Heart right ventricle (tissue), 16 donors: ENCODE measurements around the gene RASD2. TPM values are rescaled to one million over a fixed set of nuclear protein-coding genes. Genes with fewer than 3 reads are reported as not detected.

Experiments used
- ATAC-seq, 8 donors: fragments of 200-7000 bp; cut with Tn5 transposase; one replicate each; pipeline ENCODE4 v1.9.1; 2020; ENCODE audit warnings: mild to moderate bottlenecking in 8 of 8, moderate library complexity in 8 of 8, moderate number of reproducible peaks in 1 of 8
- DNase-seq, 2 donors: peaks; one replicate each; pipeline ENCODE4 v3.0.0-alpha.2; 2020
- H3K27ac ChIP-seq, 10 donors: fragments of 200-600 bp; sonication (generic) in 2 of 10; one replicate each; pipeline versions ENCODE4 v1.5.0 to v1.8.0; 2020 to 2022; ENCODE audit warnings: mild to moderate bottlenecking in 3 of 10
- H3K27me3 ChIP-seq, 7 donors: fragments of 200-600 bp; one replicate each; pipeline ENCODE4 v1.8.0; 2021 to 2022; ENCODE audit warnings: mild to moderate bottlenecking in 2 of 7
- H3K36me3 ChIP-seq, 9 donors: fragments of 200-600 bp; sonication (generic) in 1 of 9; one replicate each; pipeline versions ENCODE4 v1.5.0 to v1.8.0; 2020 to 2022; ENCODE audit warnings: mild to moderate bottlenecking in 2 of 9
- H3K4me1 ChIP-seq, 9 donors: fragments of 200-600 bp; sonication (generic) in 1 of 9; one replicate each; pipeline versions ENCODE4 v1.5.0 to v1.8.0; 2020 to 2022; ENCODE audit warnings: mild to moderate bottlenecking in 4 of 9
- H3K4me3 ChIP-seq, 10 donors: fragments of 200-600 bp; sonication (generic) in 2 of 10; one replicate each; pipeline versions ENCODE4 v1.5.0 to v1.8.0; 2020 to 2022; ENCODE audit warnings: mild to moderate bottlenecking in 7 of 10, moderate library complexity in 2 of 10
- H3K9me3 ChIP-seq, 11 donors: fragments of 200-600 bp in 10 of 11; sonication (generic) in 2 of 11; one replicate each; pipeline versions ENCODE4 v1.5.0 to v1.8.0; 2013 to 2022; ENCODE audit warnings: mild to moderate bottlenecking in 2 of 11, control low read depth in 1 of 11, moderate library complexity in 1 of 11
- WGBS, 2 donors: extraction: QIAGEN DNeasy Blood & Tissue Kit; methylation state at CpG; one replicate each; pipeline ENCODE4 v1.1.7; 2013; ENCODE audit warnings: inconsistent platforms in 1 of 2; 5-methylcytosine and 5-hydroxymethylcytosine counted together
- intact Hi-C, 10 donors: fragments of 100-400 bp; cut with DNase I; formaldehyde crosslinking; loops; one replicate each; pipeline versions ENCODE4 v1.11.1 to v1.14.2; 2022
- polyA plus RNA-seq, 2 donors: library from polyadenylated mRNA; stranded (reverse); fragments of 200-250 nt; gene quantifications; one replicate each; pipeline ENCODE4 v1.2.3, GENCODE V29; 2013
- total RNA-seq, 10 donors: library from RNA; stranded (reverse); fragmentation: NEBNext Ultra II Directional in 3 of 10; extraction: Animal tissue kit (Norgen Biotek cat#: 25700) in 3 of 10; gene quantifications; one replicate each; pipeline versions ENCODE4 v1.2.1 to v1.2.4, GENCODE V29; 2021 to 2023
- TF ChIP-seq, protein P1 (sequence below), 9 donors: fragments of 200-600 bp; sonication (generic) in 2 of 9; IDR thresholded peaks; one replicate each; pipeline versions ENCODE4 v1.5.0 to v1.8.0; 2021 to 2022; ENCODE audit warnings: antibody characterized with exemption in 9 of 9, mild to moderate bottlenecking in 5 of 9, moderate library complexity in 1 of 9
- donor health status: Arrhythmogenic right ventricular cardiomyopathy.
- donor health status: ischemic (EF 13 %, LVEDD 7.1; RV severe dilation, severe dysfunction).
- donor health status: healthy with polysubstance abuse.
- donor health status: DM: no; HTN: yes; CAD: no.
- donor health status: DM: no; HTN: no; CAD: no.
- donor health status: ischemic (EF 25% LVEDD 6.9; RV normal size, moderate dysfunction).
- donor health status: ischemic (EF 25% LVEDD 5.7; RV mildly dilated, moderate dysfunction).
- donor health status: healthy.
- donor health status: DM: yes; HTN: yes; CAD: no.
- donor health status: Ischemic cardiomyopathy.
- donor health status: ischemic (EF 35%, LVEDD 5.7; RV mildly dilated, moderate dysfunction).
- donor health status: nonischemic (EF 11% LVEDD 7.7; RV severe dilation, severe dysfunction).
- donor health status: DM: yes; HTN: yes; CAD: no.
- donor health status: PGD.
- donor health status: ischemic (EF 29% LVEDD 5.4; RV normal size, mild dysfunction).
- donor health status: nonischemic (EF 23%, LVEDD 6.1; RV moderate dilation, normal function).

Gene RASD2
- total and polyA plus RNA-seq, 12 donors, result 1.4 to 9.9 (median 3.6) TPM

DNA sequence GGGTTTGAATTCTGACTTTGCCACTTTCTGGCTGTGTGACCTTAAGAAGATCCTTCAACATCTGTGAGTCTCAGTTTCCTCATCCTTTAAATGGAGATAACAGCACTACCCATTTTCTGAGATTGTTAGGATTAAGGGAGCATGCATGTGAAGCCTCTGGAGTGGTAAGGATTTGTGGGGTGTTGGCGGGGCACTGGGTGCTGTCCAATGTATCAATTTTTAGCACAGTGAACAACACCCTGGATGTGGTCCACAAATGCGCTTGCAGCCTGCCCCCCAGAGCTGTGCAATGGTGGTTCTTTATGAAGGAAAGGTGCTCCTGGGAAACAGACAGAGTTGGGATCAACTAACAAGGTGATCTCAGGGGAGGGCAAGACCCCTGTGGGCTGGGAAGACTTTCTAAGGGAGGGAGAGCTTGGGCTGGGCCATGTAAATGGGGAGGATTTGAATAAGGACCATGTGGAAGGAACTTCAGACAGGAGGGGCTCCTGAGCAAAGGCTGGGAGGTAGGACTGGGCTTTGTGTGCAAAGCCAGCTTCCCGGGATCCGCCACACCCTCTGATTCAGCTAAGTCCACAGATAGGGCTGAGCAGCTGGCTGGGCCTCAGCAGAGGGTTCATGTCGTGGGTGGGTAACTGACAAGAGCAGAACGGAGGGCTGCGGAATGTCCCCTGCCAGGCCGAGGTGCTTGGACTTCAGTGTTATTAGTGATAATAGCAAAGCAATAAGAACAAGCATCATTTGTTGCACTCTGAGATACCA, 22.7 kb upstream of the RASD2 start:
- intact Hi-C loops, result no loop called here
- no peak for DNase-seq
- Histone ChIP-seq H3K9me3 (no peaks in the 10 kb centered on the region), H3K36me3 (no peaks in the 10 kb centered on the region), H3K27me3 (peaks cover 0 to 48% (median 30%) of the 10 kb centered on the region in 7 donors), H3K27ac (no peak overlapping the region), H3K4me3 (no peak overlapping the region), H3K4me1 (no peaks in the 10 kb centered on the region)
- no peak for ATAC-seq
- TF ChIP-seq, protein P1, sequence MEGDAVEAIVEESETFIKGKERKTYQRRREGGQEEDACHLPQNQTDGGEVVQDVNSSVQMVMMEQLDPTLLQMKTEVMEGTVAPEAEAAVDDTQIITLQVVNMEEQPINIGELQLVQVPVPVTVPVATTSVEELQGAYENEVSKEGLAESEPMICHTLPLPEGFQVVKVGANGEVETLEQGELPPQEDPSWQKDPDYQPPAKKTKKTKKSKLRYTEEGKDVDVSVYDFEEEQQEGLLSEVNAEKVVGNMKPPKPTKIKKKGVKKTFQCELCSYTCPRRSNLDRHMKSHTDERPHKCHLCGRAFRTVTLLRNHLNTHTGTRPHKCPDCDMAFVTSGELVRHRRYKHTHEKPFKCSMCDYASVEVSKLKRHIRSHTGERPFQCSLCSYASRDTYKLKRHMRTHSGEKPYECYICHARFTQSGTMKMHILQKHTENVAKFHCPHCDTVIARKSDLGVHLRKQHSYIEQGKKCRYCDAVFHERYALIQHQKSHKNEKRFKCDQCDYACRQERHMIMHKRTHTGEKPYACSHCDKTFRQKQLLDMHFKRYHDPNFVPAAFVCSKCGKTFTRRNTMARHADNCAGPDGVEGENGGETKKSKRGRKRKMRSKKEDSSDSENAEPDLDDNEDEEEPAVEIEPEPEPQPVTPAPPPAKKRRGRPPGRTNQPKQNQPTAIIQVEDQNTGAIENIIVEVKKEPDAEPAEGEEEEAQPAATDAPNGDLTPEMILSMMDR (IDR thresholded peaks at IDR 0.05), result no peak
- 74 to 79% methylated on average over 8 of the region's 8 CpGs for WGBS, 2 donors

DNA sequence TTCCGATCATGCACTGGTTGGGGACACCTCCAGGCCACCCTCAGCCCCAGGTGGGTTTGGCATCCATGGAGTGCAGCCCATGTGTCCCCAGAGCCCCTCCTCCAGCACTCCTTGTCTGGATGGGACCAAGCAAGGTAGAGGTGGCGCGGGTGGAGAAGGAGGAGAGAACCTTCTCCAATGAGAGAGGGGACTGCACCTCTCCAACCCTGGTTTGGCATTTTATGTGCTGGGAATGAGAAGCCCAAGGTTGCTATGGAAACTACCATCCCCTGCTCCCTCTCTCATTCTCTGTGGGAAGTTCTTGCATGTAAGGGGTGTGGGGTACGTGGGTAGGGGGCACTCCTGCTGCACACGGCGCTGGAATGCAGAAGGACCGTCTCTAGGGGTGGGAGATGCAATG, 21.8 kb upstream of the RASD2 start:
- Histone ChIP-seq H3K9me3 (no peaks in the 10 kb centered on the region), H3K36me3 (no peaks in the 10 kb centered on the region), H3K27ac (no peak overlapping the region), H3K27me3 (peaks cover 0 to 53% (median 30%) of the 10 kb centered on the region in 7 donors), H3K4me3 (no peak overlapping the region), H3K4me1 (no peaks in the 10 kb centered on the region)
- DNase-seq (no peak), ATAC-seq (no peak)
- 86 to 89% methylated on average over 7 of the region's 7 CpGs for WGBS, 2 donors
- TF ChIP-seq, protein P1 (IDR thresholded peaks at IDR 0.05), result no peak
- intact Hi-C loops, result no loop called here

DNA sequence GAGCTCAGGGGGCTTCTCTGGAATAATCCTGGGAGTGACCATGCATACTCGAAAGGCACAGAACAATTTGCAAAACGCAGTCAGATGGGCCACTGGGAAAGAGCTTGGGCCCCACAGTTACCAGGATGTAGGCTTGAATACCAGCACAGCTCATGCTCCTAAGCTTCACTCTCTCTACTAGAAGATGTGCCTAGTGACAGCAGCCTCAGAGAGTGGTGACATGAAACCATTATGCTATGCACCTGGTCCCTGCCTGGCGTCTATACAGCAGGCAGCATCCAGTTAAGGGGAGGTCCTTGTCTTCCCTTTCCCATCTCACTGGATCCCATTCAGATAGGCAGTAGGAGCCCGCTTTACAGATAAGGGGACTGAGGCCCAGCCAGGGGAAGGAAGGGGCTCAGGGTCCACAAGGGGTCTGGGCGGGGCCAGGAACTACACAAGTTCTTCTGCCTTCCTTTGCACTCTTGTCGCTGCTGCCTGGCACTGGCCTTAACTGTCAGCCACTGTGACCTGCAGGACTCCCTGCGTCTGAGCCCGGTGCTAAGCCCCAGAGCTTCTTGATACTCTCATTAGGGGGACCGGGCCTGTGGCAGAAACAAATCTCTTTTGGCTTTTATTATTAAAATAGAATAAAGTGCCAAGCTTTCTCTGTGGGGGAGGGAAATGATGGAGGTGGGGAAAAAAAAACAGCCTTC, 21.2 kb upstream of the RASD2 start:
- DNase-seq (no peak), ATAC-seq (no peak)
- H3K9me3 ChIP-seq, result no peaks in the 10 kb centered on the region
- no peaks in the 10 kb centered on the region for H3K4me1 ChIP-seq
- H3K27me3 ChIP-seq, result peaks cover 0 to 53% (median 30%) of the 10 kb centered on the region in 7 donors
- 81 to 88% methylated on average over 9 of the region's 9 CpGs for WGBS, 2 donors
- no peak overlapping the region for H3K27ac ChIP-seq
- no peak overlapping the region for H3K4me3 ChIP-seq
- intact Hi-C loops, result no loop called here
- TF ChIP-seq, protein P1 (IDR thresholded peaks at IDR 0.05), result no peak
- no peaks in the 10 kb centered on the region for H3K36me3 ChIP-seq

DNA sequence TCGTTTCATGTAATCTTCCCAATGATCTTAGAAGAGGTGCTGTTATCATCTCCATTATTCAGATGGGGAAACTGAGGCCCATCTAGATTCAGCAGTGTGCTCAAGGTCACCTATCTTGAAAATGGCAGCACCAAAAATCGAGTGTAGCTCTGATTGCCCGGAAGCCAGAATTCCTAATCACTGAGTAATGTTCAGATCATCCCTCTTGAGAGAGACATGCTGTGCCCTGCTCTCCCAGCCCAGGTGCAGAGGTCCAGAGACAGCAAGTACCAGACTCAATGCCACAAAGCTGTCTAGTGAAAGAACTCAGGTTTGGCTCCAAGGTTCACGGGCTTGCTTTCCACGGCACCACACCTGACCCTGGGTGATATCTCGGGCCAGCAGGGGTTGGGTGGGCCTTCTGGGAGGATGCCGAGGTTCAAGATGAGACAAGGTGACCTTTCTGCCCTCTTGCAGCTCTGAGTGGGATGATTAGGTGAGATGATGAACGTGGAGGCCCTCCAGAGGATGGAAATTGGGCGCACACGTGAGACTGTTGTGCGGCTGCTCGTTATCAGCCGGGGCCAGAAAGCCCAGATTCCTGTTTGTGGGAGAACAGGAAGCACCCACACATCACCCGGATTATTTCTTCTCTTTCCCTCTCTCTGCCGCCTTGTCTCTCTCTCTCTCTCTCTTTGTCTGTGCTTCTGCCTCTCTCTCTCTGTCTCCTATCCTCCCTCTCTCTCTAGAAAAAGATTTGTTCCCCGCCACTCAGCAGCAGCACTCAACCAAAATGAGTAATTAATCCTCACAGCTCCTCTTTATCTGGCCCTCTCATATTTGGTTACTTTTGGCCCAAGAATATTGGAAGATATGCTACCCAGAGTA, 19.0 kb upstream of the RASD2 start:
- ATAC-seq (no peak), DNase-seq (no peak)
- TF ChIP-seq, protein P1 (IDR thresholded peaks at IDR 0.05), result no peak
- Histone ChIP-seq H3K27ac (no peak overlapping the region), H3K36me3 (no peaks in the 10 kb centered on the region), H3K4me1 (peaks cover 0 to 13% (median 0%) of the 10 kb centered on the region in 9 donors), H3K9me3 (no peaks in the 10 kb centered on the region), H3K27me3 (peaks cover 0 to 48% (median 25%) of the 10 kb centered on the region in 7 donors), H3K4me3 (no peak overlapping the region)
- 63 to 70% methylated on average over 16 of the region's 16 CpGs for WGBS, 2 donors
- intact Hi-C loops, result no loop called here
